RKO (cell line): ENCODE measurements around the gene CRADD.

Experiments used
- DNase-seq: peaks from one replicate; pipeline ENCODE4 v3.0.0-alpha.2; 2016; ENCODE audit warnings: low spot score

CRADD gene

GRCh38 chr12:93939641-93940325, 262.6 kb downstream of the CRADD start:
- DNase-seq: no peak

GRCh38 chr12:93943780-93944179, 266.6 kb downstream of the CRADD start:
- peak; percentile 1 for DNase-seq

GRCh38 chr12:93944201-93944600, 267.0 kb downstream of the CRADD start:
- no peak for DNase-seq
